GM18502 (cell line): ENCODE data around the gene C18orf54.
"Not testable (repeated sequence)": the region's sequence is repeated elsewhere in the genome, so short reads cannot be mapped to it uniquely, and the experiment has no call there.

Source experiments
- ATAC-seq: cut with Tn5 transposase; IDR thresholded peaks from one replicate; pipeline ENCODE4 v1.9.1; 2021; ENCODE audit warnings: mild to moderate bottlenecking; ENCODE audit not compliant: unreplicated experiment, poor library complexity

The C18orf54 gene

DNA sequence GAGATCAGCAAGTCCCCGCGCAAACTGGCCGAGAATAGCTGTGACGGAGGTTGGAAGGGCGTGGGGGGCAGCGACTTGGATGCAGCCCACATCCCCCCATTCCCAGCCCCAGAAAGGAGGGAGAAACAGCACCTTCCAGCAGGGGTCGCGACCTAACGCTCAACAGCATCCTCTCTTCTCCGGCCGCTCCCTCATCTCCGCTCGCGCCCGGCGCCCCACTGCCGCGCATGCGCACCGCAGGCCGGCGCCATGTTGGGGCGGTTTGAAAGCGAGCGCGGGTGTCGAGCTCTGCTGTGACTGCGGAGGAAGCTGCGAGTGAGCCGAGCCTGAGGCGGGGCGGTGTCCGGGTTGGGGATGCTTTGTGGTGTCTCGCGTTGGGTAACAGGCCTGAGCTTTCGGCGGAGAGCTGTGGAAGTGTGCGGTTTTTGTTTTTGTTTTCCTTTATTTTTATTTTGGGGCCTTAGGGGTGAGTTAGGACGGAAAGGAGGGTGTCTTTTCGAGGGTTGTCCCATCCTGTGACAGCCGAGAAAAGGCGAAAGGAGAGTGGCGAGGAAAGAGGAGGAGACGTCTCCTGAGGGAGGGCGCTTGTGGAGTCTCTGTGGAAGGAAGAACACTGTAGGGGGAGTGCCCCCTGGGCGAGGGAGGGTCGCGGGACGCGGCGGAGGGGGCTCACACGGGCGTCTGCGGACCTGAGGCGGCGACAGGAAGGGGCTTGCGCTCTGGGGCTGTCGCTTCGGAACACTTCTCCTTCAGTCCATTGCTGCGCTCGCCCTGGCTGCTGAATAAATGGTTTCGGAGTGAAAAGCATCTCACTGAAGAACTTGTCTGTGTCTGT lies at the start of gene C18orf54, which contains the start of gene STARD6:
TSS of gene C18orf54 (plus strand) at position 247 of the 835 bp plus-strand sequence. CDS start 2,667 bp downstream, outside the sequence.
TSS of gene STARD6 (minus strand) at position 199 of the 835 bp plus-strand sequence. CDS start 3,285 bp downstream, outside the sequence.
- peak; percentile 93 for ATAC-seq

DNA sequence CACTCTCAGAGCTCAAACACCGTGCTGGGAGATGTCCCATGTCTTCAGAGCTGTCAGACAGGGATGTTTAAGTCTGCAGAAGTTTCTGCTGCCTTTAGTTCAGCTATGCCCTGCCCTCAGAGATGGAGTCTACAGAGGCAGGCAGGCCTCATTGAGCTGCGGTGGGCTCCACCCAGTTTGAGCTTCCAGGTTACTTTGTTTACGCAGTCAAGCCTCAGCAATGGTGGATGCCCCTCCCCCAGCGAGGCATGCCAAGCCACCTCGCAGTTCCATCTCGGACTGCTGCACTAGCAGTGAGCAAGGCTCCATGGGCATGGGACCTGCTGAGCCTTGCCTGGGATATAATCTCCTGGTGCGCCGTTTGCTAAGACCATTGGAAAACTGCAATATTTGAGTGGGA lies 48.1 kb upstream of the C18orf54 start:
- ATAC-seq: not testable (repeated sequence)

DNA sequence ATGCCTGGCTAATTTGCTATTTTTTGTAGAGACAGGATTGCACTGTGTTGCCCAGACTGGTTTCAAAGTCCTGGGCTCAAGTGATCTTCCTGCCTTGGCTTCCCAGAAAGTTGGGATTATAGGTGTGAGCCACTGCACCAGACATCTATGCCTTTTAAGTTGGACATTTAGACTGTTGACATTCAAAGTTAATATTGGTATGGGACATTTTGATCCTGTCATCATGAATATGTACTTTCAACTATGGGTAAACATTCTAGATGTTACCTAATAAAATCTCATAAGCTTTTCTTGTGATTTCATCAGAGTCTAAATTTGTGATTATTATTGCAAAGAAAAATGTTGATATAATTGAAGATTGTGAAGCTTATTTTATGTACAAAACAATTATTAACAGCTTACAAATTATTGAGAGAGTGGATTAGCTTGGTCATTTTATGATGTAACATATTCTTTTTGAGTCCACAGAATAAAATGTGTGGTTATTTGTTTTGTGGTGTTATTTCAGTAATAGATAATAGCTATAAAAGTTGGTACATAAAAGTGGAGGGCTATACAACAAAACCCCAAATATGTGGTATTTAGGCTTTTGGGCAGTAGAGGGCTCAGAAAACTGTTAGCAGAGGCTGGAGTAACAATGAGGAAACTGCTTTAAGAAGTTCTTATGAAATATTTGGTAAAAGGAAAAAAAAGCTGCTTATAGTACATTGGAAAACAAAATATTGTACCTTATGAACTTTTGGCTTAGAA lies 41.5 kb upstream of the C18orf54 start:
- ATAC-seq: no peak

DNA sequence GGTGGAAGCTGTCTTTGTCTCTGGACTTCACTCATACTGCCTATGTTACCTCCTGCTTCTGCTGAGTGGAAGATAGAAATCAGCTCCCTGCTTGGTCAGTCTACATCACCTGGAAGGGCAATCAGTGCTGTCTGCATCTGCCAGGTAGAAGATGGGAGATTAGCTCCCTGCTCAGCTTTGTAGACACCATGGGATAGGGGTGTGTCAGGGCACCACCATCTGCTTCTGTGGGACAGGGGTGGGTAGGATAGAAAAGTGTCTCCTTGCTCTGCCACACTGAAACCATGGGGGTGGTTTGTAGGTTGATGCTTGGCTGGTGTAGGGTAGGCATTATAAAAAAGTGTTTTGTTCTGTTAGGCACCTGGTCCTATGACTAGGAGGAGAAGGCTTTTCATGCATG lies 34.1 kb upstream of the C18orf54 start:
- no peak for ATAC-seq

DNA sequence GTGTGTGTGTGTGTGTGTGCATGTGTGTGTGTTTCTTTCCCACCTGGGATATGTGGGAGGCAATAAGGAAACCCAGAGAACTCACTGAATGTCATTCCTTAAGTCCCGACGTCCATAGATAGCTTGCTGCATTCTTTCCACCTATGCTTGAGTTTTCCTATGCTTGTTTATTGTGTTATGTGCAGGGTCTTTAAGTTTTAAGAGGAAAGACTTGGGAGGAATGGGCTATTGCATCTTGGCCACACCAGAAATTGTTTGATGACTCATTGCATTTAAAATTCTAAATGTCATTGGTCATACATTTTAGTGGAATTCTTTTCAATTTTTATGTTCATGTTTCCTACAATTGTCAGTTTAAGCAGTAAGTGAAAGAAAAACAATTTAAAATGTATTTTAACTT lies 33.7 kb upstream of the C18orf54 start:
- no peak for ATAC-seq

DNA sequence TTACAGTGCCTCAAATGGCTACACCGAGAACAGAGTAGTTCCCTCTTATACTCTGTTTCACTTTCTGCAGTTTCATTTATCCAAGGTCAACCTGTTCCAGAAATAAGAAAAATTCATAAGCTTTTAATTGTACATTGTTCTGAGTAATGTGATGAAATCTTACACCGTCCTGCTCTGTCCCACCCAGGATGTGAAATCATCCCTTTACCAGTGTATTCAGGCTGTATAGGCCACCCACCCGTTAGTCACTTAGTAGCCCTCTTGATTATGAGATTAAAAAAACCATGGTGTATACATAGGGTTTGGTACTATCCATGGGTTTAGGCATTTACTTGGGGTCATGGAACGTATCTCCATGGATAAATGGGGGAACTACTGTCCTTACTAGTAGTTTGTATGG lies 29.9 kb upstream of the C18orf54 start:
- ATAC-seq: no peak

DNA sequence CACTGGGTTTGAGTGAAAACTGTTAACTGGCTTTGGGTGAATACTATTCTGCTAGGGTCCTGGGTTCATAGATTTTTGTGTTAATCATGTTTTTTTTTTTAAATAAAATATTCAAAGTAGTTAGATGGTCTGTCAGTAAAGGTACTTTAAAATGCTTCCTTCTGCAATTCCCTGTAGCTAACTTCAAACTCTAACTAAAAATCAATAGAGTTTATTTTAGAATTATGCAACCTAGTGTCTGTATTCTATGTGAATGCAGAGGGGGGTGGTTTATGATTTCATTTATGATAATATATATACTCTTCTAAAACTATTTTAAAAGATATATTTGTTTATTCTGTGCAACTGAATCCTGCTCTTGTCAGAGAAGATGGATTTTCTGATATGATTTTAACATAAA lies 27.9 kb upstream of the C18orf54 start:
- no peak for ATAC-seq

DNA sequence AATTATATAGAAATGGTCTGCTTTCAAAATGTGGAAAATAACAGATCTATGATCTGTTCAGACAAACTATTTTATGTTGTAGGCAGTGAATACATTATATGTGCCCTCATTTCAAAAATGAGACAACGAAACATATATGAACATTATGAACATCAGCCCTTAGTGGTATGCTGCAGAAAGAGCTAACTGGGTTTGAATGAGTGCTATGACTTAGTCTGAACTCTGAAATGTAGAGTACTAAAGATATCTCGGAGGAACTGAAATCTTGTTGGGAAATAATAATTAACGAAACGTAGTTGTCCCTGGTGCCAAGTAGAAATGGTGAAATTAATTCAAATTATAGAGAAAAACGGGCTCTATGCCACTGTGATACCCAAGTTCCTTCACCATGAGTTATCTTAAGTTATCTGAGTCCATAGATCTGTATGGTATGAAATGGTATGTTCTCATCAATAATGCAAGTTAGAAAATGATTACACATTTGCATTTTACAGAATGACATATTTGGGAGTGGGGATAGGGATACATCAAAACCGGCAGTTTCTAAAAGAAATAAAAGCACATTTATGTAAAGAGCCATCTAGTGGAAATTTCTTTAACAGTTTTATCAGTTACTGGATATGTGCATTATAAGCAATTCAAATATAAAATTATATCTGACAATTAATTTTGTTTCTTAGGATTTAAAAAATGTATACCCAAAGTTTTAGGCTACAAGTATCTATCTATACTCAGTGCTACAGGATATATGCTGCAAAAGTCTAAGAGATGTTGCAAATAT lies 26.7 kb upstream of the C18orf54 start:
- no peak for ATAC-seq

DNA sequence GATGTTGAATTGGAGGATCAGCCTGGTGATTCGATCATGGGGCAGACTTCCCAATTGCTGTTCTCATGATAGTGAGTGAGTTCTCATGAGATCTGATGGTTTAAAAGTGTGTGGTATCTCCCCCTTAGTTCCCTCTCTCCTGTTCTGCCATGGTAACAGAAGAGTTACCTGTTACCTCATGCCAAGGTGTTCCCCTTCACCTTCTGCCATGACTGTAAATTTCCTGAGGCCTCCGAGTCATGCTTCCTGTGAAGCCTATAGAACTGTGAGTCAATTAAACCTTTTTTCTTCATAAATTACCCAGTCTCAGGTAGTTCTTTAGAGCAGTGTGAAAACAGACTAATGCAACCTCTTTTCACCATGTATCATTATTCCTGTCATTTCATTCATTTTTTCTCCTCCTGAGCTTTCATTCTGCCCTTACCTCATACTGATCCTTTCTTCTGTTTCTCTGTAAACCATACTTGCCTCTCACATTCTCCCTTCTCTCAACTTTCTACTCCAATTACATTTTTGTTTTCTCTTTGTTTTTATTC lies 22.0 kb upstream of the C18orf54 start:
- no peak for ATAC-seq

DNA sequence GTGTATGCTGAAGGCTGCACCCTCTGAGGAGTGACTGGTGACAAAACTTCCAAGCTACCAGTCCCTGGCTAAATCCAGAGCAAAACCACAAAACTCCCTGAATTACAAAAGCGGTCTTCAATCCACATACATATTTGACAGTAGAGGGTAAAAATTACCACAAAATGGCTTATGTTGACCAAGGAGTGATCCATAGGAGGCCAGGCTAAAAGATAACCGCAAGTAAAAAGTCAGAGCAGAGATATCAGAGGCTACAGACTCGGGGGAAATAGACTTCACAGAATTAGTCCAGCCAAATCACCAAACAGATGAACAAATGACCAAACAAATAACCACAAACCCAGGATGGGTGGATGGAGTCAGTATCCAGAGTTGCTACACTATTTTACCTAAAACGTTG lies 19.5 kb upstream of the C18orf54 start:
- ATAC-seq: no peak

DNA sequence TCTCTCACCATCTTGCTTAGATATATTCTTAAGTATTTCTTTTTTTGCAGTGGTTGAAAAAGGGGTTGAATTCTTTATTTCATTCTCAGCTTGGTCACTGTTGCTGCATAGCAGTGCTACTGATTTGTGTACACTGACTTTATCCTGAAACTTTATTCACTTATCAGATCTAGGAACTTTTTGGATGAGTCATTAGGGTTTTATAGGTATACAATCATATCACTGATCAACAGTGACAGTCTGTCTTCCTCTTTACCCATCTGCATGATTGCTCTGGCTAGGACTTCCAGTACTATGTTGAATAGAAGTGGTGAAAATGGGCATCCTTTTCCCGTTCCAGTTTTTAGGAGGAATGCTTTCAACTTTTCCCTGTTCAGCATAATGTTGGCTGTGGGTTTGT lies 6.5 kb upstream of the C18orf54 start:
- ATAC-seq: no peak

DNA sequence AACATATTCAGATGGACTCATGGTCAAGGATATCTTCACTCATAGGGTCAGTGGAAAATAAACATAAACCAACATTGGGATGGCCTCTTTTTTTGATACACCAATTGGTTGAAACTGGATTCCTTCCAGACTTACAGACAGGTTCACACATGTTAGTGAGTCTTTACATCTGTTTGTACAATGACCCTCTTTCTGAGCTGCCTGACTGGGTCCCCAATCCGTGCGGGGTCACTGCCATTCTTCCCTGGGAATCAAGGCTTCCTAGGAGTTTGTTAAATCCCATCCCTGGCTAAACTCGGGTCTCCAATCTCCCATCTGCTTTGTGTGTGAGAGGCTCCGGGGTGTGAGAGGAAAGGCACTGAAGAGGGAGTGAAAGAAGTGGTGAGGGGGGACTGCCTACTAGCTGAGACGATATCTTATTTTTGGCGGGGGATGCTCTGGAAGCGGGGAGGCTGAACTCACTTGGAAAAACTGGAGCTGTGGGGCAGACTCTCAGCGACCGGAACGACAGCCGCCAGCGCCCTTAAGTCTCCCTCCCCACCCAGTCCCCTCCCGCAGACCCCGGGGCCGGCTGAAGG lies 535 bp upstream of the C18orf54 start:
- ATAC-seq: peak; percentile 52

DNA sequence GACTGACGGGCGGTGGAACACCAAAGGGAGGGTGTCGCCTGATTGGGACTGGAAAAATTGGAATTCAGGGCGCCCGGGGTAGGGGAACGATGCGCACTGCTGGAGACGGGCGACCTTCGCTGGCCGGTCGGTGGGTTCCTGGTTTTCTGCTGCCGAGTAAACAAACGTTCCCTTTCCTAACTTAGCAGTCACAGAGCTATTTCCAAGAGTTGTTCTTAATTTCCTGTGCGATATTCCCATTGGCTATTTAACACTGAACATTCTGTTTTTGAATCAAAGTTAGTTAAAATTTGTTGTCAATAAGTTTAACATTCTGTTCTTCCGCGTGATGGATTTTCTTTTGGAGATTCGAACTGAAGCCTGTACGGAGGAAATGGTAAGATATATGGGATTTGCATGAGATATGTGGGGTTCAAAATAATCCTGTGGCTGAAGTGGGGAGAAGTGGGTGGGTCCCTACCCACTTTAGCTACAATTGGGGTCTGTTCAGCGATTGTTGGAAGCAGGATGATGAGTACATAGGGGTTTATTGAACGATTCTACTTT lies 862 bp downstream of the C18orf54 start:
- peak; percentile 16 for ATAC-seq

DNA sequence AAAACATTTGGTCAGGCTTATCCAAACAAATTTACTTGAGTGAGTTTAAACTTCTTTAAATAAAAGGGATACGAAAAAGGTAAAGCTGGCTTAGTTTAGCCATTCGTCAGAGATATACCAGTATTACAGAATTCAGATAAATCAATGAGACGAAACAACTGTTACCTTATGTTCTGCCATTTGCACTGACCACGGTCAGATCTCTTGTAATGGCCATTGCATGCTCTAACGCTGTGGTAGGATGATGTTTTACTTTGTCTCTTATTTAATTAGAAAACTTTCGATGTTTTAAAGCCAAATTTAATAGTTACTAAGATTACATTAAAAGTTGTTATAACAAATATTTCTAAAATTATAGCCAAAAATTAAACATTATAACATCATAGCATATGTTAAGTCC lies 1.5 kb downstream of the C18orf54 start:
- no peak for ATAC-seq

DNA sequence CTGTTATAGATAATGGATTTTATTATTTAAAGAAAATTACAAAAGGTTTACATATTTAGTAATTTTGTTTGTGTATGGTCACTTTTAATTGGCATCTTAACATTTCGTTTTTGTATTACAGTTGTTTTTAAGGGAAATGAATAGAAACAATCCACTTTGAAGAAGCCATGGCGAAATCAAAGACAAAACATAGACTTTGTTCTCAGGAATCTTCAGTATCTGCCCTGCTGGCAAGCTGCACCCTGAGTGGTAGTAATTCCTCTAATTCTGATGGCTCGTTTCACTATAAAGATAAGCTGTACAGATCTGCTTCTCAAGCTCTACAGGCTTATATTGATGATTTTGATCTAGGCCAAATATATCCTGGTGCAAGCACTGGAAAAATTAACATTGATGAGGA lies 2.7 kb downstream of the C18orf54 start:
- ATAC-seq: no peak

DNA sequence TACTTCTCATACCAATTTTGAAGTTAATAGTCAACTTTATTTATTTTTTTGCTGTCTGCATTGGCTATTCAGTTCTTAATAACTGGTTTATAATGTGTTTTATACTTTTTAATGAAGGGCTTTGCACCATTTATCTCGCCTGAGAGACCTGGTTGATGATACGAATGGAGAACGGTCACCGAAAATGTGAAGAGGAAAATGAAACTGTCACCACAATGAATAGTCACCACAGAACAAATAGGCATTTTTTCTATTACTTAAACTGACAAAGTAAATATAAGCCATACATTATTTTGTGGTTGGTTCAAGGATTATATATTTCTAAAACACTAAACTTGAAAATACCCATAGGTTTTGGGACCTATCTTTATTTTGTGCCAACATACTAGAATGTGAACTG lies 20.4 kb downstream of the C18orf54 start:
- ATAC-seq: no peak

DNA sequence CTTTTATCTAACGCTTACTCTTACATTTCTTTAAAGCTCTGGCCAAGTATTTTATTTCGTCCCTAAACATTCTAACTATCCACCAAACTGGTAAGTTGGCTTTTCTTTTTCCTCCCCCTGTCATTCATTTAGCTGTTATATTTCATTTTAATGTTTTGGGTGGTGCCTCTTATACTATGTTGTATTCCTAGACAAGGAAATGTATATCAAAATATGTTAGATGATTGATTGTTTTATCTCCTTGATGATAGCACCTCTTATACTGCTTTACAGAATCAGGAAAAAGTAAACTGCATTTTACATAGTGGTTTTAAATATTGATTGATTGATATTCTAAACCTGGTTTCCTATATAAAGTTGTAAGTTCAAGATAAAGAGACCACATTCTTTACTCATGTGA lies 23.9 kb downstream of the C18orf54 start:
- ATAC-seq: no peak

DNA sequence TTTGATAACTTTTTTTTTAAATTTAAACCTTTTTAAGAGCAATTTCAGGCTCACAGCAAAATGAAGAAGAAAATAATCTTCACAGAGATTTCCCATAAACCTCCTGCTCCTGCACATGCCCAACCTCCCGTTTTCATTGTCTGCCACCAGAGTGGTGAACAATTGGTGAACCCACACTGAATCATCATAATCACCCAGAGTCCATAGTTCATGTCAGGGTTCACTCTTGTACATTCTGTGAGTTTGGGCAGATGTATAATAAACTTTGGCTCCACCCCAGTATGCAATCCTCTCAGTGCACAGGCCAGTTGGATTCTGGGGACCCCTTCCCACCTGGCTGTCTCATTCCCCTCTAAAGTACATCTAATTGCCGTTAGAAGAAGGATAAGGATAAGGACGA lies 24.4 kb downstream of the C18orf54 start:
- no peak for ATAC-seq

DNA sequence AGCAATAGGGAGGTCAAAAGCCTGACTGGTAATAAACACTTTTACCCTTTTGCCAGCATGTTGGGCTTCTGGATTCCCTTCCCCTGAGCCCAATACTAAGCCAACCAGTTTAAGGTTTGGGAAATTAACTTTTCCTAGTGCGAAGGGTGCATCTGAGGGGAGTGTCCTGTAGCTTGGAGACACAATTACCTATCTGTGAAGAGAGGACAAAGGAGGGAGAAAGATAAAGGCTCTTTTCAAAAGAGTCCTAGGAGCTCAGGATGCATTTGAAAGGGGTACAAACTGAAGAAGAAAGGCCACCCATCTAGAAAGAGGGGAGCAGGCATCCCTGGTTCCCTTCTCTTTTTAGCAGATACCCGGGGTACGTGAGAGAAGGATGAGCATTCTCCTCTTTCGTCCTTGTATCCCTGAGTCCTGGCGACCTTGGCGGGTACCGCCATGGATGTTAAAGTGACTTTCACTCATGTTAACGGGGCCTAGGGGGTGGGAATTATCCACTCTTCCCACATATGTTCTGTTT lies 25.1 kb downstream of the C18orf54 start:
- ATAC-seq: no peak

DNA sequence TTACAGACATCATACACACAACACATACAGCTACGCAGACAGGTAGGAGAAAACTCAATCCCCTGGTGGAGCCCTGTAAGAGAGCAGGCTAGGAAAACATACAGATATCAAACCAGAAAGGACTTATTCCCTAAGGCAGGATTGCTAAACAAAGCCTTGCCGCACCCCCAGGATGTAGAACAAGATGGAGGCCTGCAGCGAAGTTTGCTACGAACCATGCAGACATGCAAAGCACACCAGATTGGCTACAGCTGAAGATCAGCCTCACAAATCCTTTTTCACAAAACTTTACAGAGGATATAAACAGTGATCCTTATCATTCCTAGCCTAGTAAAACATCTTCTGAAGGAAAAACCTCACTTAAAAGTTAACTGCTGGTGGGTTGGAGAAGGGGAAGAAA lies 28.3 kb downstream of the C18orf54 start:
- ATAC-seq: no peak
